ENCODE data around the gene ZNF302.
"Not testable (repeated sequence)": the region's sequence is repeated elsewhere in the genome, so short reads cannot be mapped to it uniquely, and the experiment has no call there.

Gene ZNF302

GRCh38 chr19:34677386-34678084 lies at the start of gene ZNF302:
Gene ZNF302 (plus strand): TSS chr19:34677678. CDS start chr19:34678805, 1,127 bp downstream.
- DNase-seq (ENCODE audit: low spot score), result peak; percentile 97

GRCh38 chr19:34633802-34634201 lies 43.7 kb upstream of the ZNF302 start:
- no peak for DNase-seq (ENCODE audit: low spot score)

- peak; percentile 67 for DNase-seq (ENCODE audit: low spot score)
Observed at GRCh38 chr19:34639491-34640085, 37.9 kb upstream of the ZNF302 start.

GRCh38 chr19:34642241-34642640 lies 35.2 kb upstream of the ZNF302 start:
- no peak for DNase-seq (ENCODE audit: low spot score)

DNA sequence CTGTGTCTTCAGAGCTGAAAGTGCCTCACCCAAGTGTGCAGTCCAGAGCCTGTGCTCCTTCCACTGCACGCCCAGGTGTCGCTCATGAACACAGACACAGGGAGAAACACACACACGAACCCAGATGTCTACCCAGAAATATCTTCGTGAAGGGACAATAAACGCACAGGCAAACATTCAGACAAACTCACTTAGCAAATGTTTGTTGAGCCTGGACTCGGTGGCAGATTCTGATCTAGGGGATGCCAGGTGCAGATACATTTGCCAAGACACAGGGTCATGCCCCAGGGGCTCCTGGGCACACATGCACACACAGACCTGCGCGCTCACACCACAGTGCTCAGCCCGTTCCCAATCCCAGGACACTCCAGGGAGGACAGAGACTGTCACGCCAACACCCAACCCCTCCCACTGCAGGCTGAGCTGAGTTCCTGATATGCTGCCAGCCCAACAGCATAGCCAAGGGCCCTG lies 32.5 kb upstream of the ZNF302 start:
- DNase-seq (ENCODE audit: low spot score), result no peak

DNA sequence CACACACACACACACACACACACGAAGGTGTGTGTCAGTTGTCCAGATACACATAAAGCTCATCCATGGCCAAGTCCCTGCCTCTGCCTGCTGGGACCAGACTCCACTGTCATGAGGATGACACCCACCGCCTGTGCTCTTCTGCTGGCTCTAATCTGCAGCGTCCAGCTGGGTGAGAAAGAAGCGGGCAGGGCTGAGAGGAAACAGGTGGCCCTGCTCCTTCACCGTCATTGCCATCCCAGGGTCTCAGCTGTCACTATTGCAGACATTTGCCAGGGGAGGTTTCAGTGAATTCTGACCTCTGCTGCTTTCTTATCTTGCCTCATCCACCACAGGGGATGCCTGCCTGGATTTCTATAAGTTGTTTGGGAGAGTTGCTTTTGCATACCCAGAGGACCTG lies 31.9 kb upstream of the ZNF302 start:
- DNase-seq (ENCODE audit: low spot score), result no peak

DNA sequence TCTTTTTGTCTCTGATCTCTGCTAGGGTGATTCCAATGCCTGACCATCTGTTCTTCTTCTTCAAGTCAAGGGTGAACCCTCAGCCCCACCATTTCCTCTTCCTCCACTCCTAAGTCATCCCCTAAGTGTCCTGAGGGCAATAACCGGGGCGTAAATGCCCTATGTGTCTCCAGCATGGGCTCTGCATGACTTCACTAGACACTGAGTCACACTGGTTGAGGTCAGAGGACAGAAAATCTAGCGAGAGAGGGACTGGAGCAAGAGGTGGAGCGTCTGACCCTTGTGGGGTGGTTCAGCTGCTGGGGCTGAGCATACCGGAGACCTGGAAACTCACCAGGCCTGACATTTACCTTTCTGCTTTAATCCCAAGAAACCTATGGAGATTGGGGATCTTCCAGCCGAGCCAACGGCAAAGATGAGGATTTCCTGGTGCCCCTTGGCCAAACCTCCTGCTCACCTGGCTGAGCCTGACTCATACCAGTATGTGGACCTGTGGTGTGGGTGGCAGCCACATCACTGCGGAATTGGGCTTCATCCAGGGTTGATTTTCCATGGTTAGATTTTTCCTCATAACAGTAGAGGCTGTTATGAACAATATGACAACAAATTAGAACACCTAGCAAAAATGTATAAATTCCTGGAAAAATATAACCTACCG lies 27.5 kb upstream of the ZNF302 start:
- DNase-seq (ENCODE audit: low spot score), result no peak

DNA sequence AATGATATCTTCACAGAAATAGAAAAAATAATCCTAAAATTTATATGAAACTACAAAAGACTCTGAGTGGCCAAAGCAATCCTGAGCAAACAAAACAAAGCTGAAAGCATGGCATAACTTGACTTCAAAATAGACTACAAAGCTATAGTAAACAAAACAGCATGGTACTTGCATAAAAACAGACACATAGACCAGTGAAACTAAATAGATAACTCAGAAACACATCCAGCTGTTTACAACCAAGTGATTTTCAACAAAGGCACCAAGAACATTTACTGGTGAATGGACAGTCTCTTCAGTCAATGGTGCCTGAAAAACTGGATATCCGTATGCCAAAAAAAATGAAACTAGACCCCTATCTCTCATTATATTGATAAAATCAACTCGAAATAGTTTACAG lies 25.7 kb upstream of the ZNF302 start:
- DNase-seq (ENCODE audit: low spot score), result no peak

DNA sequence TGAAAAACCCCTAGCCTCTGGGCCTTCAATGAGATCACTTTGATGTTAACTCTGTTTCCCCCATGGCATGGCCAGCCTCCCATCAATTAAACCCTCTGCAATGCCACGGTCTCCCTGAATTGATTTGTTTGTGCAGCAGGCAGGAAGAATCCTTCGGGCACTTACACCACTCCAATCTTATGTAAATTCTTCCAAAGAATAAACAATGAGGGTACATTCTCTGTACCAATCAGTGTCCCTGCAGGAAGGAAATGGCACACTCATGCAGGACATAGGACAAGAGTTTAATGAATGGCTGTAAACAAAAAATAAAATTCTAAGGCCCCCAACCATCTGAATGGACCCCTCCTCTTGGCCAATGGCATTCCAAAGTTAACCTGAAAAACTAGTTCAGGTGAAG lies 22.7 kb upstream of the ZNF302 start:
- no peak for DNase-seq (ENCODE audit: low spot score)

DNA sequence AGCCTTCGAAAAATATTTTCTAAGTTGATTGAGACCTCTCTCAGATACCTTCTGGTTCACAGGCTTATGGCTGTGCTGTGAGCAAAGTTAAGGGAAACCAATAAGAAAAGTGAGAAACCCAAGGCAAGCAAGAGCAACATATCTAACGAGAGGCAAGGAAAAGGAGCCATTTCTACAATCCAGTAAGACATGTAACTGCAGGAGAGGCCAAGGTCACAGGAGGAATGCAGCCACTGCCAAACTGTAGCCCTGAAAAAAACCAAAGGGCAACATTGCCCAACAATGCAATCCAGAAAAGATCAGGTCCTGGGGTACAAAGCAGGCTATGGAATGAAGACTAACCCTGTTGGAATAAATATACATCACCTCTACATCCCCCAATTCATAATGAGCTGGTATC lies 21.8 kb upstream of the ZNF302 start:
- no peak for DNase-seq (ENCODE audit: low spot score)

DNA sequence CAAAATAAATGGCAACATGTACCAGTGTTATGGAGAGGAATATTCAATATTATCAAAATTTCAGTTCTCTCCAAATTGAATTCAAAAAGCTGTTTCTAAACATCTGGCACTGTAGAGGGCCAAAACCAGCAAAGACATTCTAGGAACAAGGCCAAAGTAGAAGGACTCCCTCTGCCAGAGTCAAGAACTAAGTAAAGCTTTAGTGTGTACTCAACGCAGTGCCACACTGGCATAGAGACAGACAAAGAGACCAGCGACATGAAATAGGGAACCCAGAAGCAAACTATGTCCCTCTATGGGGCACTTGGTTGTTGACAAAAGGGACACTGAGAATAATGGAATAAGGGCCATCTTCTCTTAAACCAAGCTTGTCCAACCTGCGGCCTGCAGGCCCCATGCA lies 16.1 kb upstream of the ZNF302 start:
- no peak for DNase-seq (ENCODE audit: low spot score)

- DNase-seq (ENCODE audit: low spot score), result no peak
Observed at GRCh38 chr19:34662919-34663318, 14.6 kb upstream of the ZNF302 start.

DNA sequence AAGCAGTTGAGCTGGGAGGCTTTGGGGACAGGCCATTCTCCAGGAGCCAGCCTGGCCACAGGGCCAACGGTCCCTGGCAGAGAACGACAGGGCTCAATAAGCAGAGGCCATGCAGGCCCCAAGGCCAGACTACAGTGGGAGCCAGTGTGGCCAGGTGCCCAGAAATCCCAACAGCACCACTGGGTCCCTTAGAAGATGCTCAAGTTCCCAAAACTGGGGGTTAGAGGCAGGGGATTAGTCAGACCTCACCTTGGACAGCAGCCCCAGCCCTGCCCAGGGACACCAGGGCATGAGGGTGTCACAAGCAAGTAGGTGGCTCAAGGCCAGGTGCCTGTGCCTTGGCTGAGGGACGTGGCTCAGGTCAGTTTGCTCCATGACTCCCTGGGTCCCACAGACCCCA lies 13.3 kb upstream of the ZNF302 start:
- DNase-seq (ENCODE audit: low spot score), result no peak

DNA sequence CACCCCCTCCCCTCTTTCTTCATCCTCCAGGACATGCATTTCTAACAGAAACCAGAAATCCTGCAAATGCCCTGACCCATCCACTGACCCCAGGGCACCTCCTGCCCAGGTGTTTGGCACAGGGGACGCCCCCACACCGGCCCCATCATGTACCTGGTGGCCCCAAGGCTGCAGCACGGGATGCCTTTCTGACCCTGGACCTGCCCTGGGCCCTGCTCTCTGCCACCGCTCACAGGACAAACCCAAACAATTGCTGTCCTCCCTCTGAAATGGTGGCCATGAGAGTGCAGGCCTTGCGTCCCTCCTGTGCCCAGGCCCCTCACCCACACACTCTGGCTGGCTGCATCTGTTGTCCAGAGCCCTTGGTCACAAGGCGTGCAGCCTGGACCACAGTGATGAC lies 12.6 kb upstream of the ZNF302 start:
- DNase-seq (ENCODE audit: low spot score), result no peak

GRCh38 chr19:34665275-34665674 lies 12.2 kb upstream of the ZNF302 start:
- DNase-seq (ENCODE audit: low spot score), result not testable (repeated sequence)

- no peak for DNase-seq (ENCODE audit: low spot score)
Observed at GRCh38 chr19:34666200-34666957, 11.1 kb upstream of the ZNF302 start.

DNA sequence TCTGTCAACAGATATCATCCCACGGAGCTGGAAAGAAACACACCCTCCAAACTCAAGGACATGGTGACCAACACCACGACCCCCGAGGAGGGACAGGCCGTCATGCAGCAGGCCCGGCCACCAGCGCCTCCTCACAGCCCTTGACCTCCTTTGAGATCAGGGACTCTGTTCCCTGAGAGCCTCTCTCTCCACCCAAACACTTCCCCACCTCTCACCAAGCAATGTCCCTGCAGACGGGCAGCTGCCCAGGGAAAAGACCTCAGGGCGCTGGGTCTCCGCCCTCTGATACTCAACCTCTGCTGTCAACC lies 10.6 kb upstream of the ZNF302 start:
- no peak for DNase-seq (ENCODE audit: low spot score)

- DNase-seq (ENCODE audit: low spot score), result no peak
Observed at GRCh38 chr19:34667349-34668076, 10.0 kb upstream of the ZNF302 start.

GRCh38 chr19:34668077-34668689 lies 9.3 kb upstream of the ZNF302 start:
- DNase-seq (ENCODE audit: low spot score), result not testable (repeated sequence)

DNA sequence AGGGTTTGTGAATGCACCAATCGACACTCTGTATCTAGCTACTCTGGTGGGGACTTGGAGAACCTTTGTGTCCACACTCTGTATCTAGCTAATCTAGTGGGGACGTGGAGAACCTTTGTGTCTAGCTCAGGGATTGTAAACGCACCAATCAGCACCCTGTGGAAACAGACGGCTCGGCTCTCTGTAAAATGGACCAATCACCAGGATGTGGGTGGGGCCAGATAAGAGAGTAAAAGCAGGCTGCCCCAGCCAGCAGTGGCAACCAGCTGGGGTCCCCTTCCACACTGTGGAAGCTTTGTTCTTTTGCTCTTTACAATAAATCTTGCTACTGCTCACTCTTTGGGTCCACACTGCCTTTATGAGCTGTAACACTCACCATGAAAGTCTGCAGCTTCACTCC lies 8.8 kb upstream of the ZNF302 start:
- not testable (repeated sequence) for DNase-seq (ENCODE audit: low spot score)

GRCh38 chr19:34669305-34669704 lies 8.2 kb upstream of the ZNF302 start:
- no peak for DNase-seq (ENCODE audit: low spot score)

- DNase-seq (ENCODE audit: low spot score), result no peak
Observed at GRCh38 chr19:34671972-34672371, 5.5 kb upstream of the ZNF302 start.

Measured in globus pallidus (tissue), 1 donor.